Dermis microvascular lymphatic vessel endothelial cell (primary cell): ENCODE measurements around the gene YAE1. TPM values are rescaled to one million over a fixed set of nuclear protein-coding genes. Genes with fewer than 3 reads are reported as not detected.

Experiments used
- DNase-seq, 2 donors: peaks; one replicate each; pipeline versions ENCODE4 v3.0.0 to v3.0.0-alpha.2; 2010; ENCODE audit warnings: low read depth in 2 of 2
- total RNA-seq: library from RNA; depleted of rRNA; stranded (reverse); fragments of >200 nt; gene quantifications from 2 replicates; pipeline ENCODE4 v1.2.1, GENCODE V29; 2014

Gene YAE1
- total RNA-seq, 1 donor from 2014 or later, result 16.4 TPM

DNA sequence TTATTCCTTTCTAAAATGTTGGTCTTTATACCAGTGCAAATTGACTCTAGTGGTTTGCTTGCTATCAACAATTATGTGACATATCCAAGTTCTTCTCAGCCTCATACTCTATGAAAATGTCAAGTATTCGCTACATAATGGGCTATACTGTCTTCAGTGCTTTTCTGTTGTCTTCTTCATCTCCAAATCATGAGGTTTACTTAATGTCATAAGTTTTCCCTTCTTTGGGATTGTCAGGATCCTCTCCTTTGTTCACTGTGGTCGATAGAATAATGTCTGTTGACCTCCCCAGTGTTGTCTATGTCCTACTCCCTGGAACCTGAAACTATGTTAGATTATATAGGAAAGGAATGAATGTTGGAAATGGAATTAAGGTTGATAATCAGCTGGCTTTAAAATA is 40.7 kb downstream of the YAE1 start:
- no peak for DNase-seq

DNA sequence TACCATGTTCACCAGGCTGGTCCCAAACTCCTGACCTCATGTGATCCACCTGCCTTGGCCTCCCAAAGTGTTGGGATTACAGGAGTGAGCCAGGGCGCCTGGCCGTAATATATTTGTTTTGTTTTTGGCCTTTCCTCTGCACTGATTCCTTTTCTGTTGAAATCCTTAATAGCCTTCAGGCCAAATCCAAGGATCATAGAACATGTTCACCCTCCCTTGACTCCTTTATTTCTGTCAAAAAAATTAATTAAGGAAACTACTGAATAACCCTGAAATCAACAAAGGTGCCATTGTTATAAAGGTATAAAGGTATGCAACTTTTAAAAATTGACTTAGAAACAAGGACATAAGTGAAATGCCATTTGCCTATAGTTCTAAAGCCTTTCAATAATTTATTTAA is 41.7 kb downstream of the YAE1 start:
- no peak for DNase-seq

DNA sequence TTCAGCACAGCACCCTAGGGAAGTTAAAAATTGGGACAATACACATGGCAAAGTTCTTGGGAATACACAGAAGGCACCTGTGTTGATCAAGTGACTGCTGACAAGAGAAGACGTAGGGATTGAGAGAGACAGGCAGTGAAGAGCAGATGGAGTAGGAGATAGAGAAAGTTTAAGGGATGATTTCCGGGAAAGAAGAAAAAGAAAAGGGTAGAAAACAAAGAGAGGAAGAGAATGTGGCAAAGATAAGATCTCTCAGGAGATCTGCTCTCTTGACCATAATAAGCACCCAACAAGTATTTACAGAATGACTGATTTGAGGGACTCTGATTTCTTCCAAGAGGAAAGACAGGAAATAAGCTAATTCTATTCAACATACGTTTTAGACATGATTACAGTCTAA is 42.1 kb downstream of the YAE1 start:
- DNase-seq, result peak in 1 of 2 donors; percentile 82

DNA sequence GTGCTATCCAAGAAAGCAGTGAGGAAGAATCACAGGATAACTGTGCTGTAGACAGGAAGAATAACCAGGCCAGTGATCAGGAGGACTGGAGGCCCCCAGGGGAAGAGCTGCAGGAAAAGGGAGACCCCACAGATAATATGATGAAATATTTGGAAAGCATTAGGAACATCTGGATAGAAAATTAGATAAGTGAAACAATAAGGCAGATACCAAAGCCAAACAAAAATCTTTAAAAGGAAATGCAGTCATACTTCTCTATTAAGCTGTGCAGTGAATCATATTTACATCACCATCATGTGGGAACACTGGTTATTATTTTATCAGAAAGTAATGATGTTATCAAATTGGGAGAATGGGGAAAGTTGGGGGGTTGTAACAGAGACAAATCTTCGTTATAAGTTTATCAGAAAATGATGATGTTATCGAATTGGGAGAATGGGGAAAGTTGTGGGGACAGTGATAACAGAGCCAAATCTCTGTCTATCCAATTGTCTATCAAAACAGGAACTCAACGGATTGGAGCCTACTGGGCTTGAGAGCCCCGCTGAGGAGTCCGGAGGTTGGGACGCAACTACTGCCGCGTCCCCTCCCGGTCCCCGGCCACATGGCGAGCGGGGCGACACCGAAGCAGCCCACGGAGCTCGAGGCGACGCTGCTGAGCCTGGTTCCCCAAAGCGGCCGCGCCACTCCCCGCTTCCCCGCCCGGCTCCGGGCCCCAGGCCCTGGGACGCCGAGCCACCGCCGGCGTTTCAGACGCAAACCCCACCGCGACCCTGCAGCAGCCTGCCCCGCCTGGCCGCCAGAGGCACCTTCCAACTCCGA is 43.1 kb downstream of the YAE1 start:
- peak; percentile 68 to 89 for DNase-seq

DNA sequence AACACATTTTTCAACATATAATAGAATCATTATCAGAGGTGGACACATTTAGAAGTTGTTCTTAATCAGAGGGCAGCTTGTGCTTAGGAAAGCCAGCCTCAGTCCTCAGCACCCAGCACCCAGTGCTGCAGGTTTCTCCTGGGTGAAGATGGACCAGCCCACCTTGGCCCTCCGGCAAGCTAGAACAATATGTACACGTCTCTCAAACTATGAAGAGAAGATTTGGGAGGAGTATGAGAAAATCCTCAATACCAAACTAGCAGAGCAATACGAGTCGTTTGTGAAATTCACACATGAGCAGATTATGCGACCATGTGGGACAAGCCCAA is 43.7 kb downstream of the YAE1 start:
- DNase-seq, result no peak

DNA sequence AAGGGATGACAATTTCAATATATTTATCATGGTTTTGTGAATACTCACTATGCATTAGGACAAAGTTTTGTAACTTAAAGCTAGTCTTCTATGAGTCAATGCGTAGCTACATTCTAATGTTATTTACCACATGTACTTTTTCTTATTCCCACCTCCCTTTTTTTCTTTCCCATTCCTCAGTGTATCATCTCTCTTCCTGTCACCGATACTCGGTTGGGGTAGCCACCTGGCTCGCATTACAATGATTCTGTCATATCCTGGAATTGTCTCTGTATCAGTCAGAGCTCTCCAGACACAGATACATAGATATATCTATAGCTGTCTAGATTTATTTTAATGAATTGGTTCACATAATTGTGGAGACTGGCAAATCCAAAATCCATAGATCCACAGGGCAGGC is 47.4 kb downstream of the YAE1 start:
- DNase-seq, result peak; percentile 72 to 90

DNA sequence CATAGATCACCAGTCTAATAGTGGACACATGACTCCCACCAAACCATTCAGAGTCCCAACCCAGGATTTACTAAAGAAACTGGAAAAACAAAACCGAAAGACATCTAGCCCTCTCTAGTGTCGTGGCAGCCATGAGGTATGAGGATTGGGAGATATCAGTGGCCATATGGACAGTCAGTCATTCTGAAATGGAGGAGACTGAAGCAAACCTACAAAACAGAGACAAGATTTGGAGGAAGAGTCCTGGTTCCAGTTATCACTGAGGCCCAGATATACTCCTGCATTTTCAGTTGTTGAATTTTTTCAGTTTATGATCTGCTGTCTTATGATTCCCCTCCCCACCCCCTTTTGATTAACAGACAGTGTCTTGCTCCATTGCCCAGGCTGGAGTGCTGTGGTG is 48.1 kb downstream of the YAE1 start:
- no peak for DNase-seq

DNA sequence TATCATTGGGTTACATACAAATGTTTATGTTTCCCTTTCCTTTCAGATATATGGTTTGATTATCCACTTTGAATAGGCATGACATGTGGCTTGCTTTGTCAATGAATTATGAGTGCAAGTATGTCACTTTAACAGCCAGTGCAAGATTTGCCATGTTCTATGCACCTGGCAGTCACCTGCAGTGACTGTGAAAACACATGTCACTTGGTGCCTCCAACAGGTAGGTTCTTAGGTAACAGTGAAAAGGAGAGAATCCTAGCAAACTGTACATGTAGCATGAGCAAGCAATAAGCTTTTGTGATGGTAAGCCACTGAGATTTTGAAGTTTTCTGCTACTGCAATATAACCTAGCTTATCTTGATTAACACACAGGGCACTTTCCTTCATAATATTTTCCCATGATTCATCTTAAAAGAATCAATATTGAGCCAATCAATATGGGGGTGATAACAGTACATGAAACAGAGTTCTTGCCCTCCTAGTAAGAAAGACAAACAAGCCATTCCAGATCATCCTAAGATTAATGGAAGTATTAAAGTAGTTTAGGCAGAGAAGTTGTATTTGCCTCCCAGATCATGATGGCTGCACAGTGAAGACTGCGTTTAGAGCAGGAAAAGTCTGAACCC is 49.3 kb downstream of the YAE1 start:
- no peak for DNase-seq

DNA sequence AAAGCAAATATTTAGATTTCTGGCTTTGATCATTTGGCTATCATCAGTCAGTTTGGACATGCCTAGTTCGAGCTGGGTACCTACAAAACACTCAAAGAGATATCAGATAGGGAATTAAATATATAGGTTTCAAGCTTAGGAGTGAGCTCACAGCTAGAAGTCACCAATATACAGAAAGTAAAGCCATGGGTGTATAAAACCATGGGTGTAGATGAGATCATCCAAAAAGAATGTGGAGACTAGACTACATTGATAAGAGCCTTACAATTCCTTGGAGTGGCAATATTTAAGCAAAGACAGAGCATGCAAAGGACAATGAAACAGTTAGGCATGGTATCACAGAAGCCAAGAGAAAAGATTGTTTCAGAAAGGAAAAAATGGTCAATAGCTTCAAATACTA is 49.9 kb downstream of the YAE1 start:
- DNase-seq, result no peak

DNA sequence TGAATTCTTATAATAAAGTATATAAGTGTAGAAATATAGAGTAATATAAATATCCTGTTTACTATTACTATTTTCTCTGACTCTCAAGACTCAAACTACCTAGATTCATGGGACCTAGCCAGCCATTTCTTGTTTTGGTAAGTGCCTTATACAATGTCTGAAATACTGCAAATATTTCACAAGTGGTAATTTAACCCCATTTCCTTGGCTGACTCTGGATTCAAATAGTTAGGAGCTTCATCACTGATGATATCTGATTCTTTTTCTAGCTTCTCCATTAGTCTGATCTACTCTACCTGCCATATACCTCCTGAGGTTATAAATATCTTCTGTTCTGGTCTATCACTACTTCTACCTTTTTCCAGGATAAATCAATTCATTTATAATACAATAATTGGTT is 50.8 kb downstream of the YAE1 start:
- no peak for DNase-seq

DNA sequence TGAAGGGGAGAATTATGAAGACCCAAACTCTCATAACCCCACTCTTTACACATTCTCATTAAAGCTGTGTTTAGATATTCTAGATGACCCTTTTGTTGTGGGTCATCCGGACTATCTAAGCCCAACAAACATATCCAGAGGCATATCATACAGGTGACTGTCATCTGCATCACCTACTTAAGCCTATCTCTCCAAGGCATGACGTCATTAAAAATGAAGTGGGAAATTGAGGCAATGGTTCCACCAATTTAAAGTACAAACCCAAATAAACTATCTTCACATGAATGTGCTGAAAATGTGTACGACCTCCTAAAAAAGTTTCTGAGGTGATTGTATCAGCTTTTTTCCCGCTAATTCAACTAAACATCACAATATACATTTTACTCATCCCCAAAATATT is 52.7 kb downstream of the YAE1 start:
- DNase-seq, result no peak

DNA sequence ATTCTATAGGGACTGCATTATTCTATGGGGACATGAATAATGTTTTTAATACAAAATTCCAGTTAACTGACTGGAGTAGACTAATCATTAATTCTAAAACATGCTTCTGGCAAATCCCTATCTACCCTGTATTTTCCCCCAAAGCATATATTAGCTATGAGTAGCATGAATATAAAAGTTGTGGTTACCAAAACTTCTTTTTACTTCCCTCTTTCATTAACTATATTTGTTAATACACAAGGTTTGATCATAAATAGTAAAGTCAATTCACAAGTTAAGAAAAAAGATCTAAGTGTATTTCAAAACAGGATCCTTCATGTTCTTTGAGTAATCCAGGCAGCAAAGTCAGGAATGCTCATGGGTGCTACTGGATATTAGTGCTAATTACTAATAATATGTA is 54.3 kb downstream of the YAE1 start:
- no peak for DNase-seq

DNA sequence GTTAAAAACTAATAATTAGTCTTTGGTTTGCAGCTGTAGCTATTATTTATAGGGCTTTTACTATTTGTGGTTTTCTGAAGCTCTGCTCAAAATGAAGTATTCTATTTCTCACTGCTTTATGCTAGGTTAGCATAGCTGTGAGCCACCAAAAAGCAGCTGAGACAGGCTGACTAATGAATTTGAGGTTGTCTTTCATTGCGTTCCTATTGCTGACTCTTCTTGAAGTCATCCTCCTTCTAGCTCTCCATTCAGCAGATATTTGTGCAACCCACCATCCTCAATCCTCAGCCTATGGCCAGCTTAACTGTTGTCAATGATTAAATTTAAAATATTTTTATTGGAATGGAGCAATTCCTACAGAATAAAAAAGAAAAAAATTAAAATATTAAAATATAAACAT is 55.1 kb downstream of the YAE1 start:
- DNase-seq, result no peak

DNA sequence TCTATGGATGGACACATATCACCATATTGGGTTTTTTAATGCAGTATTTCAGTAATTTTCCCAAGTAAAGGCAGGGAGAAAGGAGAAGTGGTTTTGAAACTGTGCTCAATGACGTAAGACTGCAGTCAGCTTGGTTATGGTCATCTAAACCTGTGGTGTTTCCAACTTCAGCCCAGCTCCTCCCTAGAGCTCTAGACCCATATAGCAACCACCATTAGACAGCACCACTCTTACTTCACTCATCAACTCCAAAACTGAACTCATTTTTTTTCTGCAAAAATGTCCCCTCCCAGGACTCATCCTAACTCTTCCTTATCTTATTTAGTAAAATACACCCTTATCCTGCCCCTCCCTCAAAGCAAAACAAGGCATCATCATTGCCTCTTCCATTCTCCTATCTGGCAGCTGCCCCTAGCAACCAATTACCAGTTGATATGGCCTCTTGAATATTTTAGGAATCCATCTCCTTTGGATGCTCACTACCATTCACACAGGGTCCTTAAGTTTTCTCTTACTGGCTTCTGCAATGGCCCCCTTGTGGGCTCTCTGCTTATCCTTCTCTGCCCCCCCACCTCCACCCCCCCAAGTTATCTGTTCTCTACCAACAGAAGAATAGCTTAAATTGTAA is 55.7 kb downstream of the YAE1 start:
- no peak for DNase-seq

Other genes with a start within 250 kb of the YAE1 start
- 28.4 and 35.0 TPM in 2 replicates for gene RALA, start 57.2 kb downstream of the YAE1 start, total RNA-seq